HG03520 (cell line): Measurements from ENCODE around the gene COX17.

Experiments used
- ATAC-seq: cut with Tn5 transposase; IDR thresholded peaks from one replicate; pipeline ENCODE4 v1.9.1; 2021; ENCODE audit warnings: mild to moderate bottlenecking, moderate library complexity; ENCODE audit not compliant: unreplicated experiment

COX17 gene

GRCh38 chr3:119625451-119626153 is 51.6 kb downstream of the COX17 start:
- no peak for ATAC-seq

- ATAC-seq, result no peak
Measured at GRCh38 chr3:119624002-119624720, 53.0 kb downstream of the COX17 start.

- no peak for ATAC-seq
Measured at GRCh38 chr3:119620899-119621298, 56.3 kb downstream of the COX17 start.
